WTC11 (cell line): ENCODE data around the gene NOC3L. TPM values are rescaled to one million over a fixed set of nuclear protein-coding genes. Genes with fewer than 3 reads are reported as not detected.

Experiments used
- ESRRA ChIP-seq: sonication (generic); formaldehyde crosslinking; IDR thresholded peaks from 2 replicates; pipeline ENCODE4 v1.8.1; 2022; ENCODE audit warnings: mild to moderate bottlenecking, missing genetic modification reagents, borderline replicate concordance
- FOXJ3 ChIP-seq: sonication (generic); formaldehyde crosslinking; IDR thresholded peaks from 2 replicates; pipeline ENCODE4 v1.9.0; 2021; ENCODE audit warnings: missing genetic modification reagents, mild to moderate bottlenecking, borderline replicate concordance
- FOXK1 ChIP-seq: sonication (generic); formaldehyde crosslinking; IDR thresholded peaks from 2 replicates; pipeline ENCODE4 v1.8.0; 2022; ENCODE audit warnings: mild to moderate bottlenecking, moderate library complexity, missing genetic modification reagents
- GABPB1 ChIP-seq: sonication (generic); formaldehyde crosslinking; IDR thresholded peaks from 2 replicates; pipeline ENCODE4 v1.8.1; 2023; ENCODE audit warnings: mild to moderate bottlenecking, missing genetic modification reagents
- GRHL2 ChIP-seq: fragments of 250-450 bp; sonication (Bioruptor Pico); IDR thresholded peaks from 2 replicates; pipeline ENCODE4 v1.8.0; 2022; ENCODE audit warnings: mild to moderate bottlenecking, moderate library complexity; ENCODE audit not compliant: insufficient replicate concordance, severe bottlenecking
- KAT7 ChIP-seq: sonication (generic); formaldehyde crosslinking; IDR thresholded peaks from 2 replicates; pipeline ENCODE4 v1.8.1; 2023; ENCODE audit warnings: missing genetic modification reagents, mild to moderate bottlenecking, borderline replicate concordance
- MXD4 ChIP-seq: fragments of 250-450 bp; sonication (Bioruptor Pico); IDR thresholded peaks from 2 replicates; pipeline ENCODE4 v1.8.0; 2021; ENCODE audit warnings: mild to moderate bottlenecking, moderate library complexity, borderline replicate concordance
- NFATC4 ChIP-seq: fragments of 250-450 bp; sonication (Bioruptor Pico); IDR thresholded peaks from 2 replicates; pipeline ENCODE4 v1.9.0; 2021; ENCODE audit warnings: mild to moderate bottlenecking
- NR1H2 ChIP-seq: sonication (generic); formaldehyde crosslinking; IDR thresholded peaks from 2 replicates; pipeline ENCODE4 v1.9.0; 2021; ENCODE audit warnings: mild to moderate bottlenecking, moderate library complexity, missing genetic modification reagents
- PRRX2 ChIP-seq: fragments of 250-450 bp; sonication (Bioruptor Pico); IDR thresholded peaks from 2 replicates; pipeline ENCODE4 v1.8.0; 2021; ENCODE audit warnings: mild to moderate bottlenecking
- SMAD4 ChIP-seq: sonication (generic); formaldehyde crosslinking; IDR thresholded peaks from 2 replicates; pipeline ENCODE4 v1.8.0; 2022; ENCODE audit warnings: mild to moderate bottlenecking, missing genetic modification reagents
- ZBTB21 ChIP-seq: sonication (generic); formaldehyde crosslinking; IDR thresholded peaks from 2 replicates; pipeline ENCODE4 v1.8.1; 2023; ENCODE audit warnings: mild to moderate bottlenecking, missing genetic modification reagents, borderline replicate concordance
- ZNF121 ChIP-seq: sonication (generic); formaldehyde crosslinking; IDR thresholded peaks from 2 replicates; pipeline ENCODE4 v1.8.0; 2023; ENCODE audit warnings: missing genetic modification reagents
- ZNF138 ChIP-seq: sonication (generic); formaldehyde crosslinking; conservative IDR thresholded peaks from 2 replicates; pipeline ENCODE4 v1.8.1; 2022; ENCODE audit warnings: mild to moderate bottlenecking, moderate library complexity, missing genetic modification reagents
- ZNF416 ChIP-seq: fragments of 250-450 bp; sonication (Bioruptor Pico); IDR thresholded peaks from 2 replicates; pipeline ENCODE4 v1.9.0; 2021; ENCODE audit warnings: mild to moderate bottlenecking, inconsistent platforms
- ZNF423 ChIP-seq: fragments of 250-450 bp; sonication (Bioruptor Pico); IDR thresholded peaks from 2 replicates; pipeline ENCODE4 v2.1.2; 2022; ENCODE audit warnings: mild to moderate bottlenecking, moderate library complexity
- total RNA-seq: library from RNA; stranded (reverse); gene quantifications from 3 replicates; pipeline ENCODE4 v1.2.3, GENCODE V29; 2021
- TF ChIP-seq, protein P1 (sequence below): sonication (generic); formaldehyde crosslinking; IDR thresholded peaks from 2 replicates; pipeline ENCODE4 v1.8.0; 2022; ENCODE audit warnings: mild to moderate bottlenecking, missing genetic modification reagents
- TF ChIP-seq, protein P2 (sequence below): sonication (generic); formaldehyde crosslinking; IDR thresholded peaks from 2 replicates; pipeline ENCODE4 v1.8.0; 2022; ENCODE audit warnings: mild to moderate bottlenecking, missing genetic modification reagents
- TF ChIP-seq, protein P3 (sequence below): sonication (generic); formaldehyde crosslinking; IDR thresholded peaks from 2 replicates; pipeline ENCODE4 v1.8.1; 2022; ENCODE audit warnings: mild to moderate bottlenecking, moderate library complexity, missing genetic modification reagents
- TF ChIP-seq, protein P4 (sequence below): fragments of 250-450 bp; sonication (Bioruptor Pico); IDR thresholded peaks from 2 replicates; pipeline ENCODE4 v1.9.0; 2021; ENCODE audit warnings: moderate library complexity, mild to moderate bottlenecking, inconsistent platforms, borderline replicate concordance
- TF ChIP-seq, protein P5 (sequence below): sonication (generic); formaldehyde crosslinking; IDR thresholded peaks from 2 replicates; pipeline ENCODE4 v1.8.0; 2023; ENCODE audit warnings: missing genetic modification reagents, mild to moderate bottlenecking, borderline replicate concordance
- TF ChIP-seq, protein P6 (sequence below): sonication (generic); formaldehyde crosslinking; IDR thresholded peaks from 2 replicates; pipeline ENCODE4 v1.8.1; 2023; ENCODE audit warnings: mild to moderate bottlenecking, moderate library complexity, missing genetic modification reagents
- TF ChIP-seq, protein P7 (sequence below): fragments of 250-450 bp; sonication (Bioruptor Pico); IDR thresholded peaks from 2 replicates; pipeline ENCODE4 v2.1.2; 2022; ENCODE audit warnings: mild to moderate bottlenecking, moderate library complexity
- TF ChIP-seq, protein P8 (sequence below): fragments of 250-450 bp; sonication (Bioruptor Pico); IDR thresholded peaks from 2 replicates; pipeline ENCODE4 v1.8.0; 2021; ENCODE audit warnings: mild to moderate bottlenecking

Gene NOC3L
- total RNA-seq, 1 experiment from 2014 or later: 26.1 TPM

DNA sequence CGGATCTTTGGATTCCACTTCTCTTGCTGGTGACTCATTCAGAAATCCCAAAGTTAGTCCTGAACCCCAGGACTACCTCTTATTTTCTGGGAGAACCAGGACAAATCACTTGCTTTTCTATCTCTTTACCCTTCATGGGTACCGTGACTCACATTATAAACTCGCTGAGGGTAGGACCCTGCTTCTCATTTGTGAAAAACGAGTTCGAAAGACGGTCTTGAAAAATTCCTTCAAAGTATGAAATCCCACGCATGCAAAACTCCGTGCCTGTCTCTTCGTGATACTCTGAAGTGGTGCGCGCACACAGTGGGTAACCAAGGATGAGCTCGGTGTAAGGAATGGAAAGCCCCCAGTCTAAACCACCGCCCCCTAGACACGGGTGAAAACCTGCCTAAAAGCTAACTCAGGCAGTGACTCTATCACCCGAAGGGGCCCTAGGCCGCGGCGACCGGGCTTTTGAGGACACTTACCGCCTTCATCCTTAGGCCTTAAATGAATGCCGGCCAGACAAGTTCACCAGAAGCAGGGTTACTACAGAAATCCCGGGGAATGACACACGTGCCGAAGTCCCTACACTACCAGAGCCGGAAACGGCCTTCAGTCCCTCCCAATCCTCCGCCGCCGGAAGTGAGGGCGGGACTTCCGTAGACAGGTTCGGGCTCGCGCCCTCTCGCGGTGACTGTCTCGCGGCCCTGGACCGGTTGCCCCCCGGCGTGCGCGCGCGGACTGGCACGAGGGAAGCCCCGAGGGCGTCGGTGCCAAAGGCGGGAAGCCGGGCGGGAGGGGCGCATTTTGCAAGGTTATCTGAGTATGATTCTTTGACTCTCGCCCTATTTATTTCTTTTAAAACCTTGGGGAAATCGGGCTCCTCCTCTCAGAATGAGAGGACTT is at the start of gene NOC3L (continued):
- TF ChIP-seq, protein P1, sequence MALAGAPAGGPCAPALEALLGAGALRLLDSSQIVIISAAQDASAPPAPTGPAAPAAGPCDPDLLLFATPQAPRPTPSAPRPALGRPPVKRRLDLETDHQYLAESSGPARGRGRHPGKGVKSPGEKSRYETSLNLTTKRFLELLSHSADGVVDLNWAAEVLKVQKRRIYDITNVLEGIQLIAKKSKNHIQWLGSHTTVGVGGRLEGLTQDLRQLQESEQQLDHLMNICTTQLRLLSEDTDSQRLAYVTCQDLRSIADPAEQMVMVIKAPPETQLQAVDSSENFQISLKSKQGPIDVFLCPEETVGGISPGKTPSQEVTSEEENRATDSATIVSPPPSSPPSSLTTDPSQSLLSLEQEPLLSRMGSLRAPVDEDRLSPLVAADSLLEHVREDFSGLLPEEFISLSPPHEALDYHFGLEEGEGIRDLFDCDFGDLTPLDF: peak; percentile 96
- no peak for TF ChIP-seq MXD4 (CRISPR knock-in tag)
- peak; percentile 97; the same call in 1 of the 2 replicates for TF ChIP-seq ESRRA (CRISPR knock-in tag)
- peak; percentile 95; the same call in 1 of the 2 replicates for TF ChIP-seq ZNF138 (CRISPR knock-in tag)
- TF ChIP-seq, protein P2, sequence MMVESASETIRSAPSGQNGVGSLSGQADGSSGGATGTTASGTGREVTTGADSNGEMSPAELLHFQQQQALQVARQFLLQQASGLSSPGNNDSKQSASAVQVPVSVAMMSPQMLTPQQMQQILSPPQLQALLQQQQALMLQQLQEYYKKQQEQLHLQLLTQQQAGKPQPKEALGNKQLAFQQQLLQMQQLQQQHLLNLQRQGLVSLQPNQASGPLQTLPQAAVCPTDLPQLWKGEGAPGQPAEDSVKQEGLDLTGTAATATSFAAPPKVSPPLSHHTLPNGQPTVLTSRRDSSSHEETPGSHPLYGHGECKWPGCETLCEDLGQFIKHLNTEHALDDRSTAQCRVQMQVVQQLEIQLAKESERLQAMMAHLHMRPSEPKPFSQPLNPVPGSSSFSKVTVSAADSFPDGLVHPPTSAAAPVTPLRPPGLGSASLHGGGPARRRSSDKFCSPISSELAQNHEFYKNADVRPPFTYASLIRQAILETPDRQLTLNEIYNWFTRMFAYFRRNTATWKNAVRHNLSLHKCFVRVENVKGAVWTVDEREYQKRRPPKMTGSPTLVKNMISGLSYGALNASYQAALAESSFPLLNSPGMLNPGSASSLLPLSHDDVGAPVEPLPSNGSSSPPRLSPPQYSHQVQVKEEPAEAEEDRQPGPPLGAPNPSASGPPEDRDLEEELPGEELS: peak; percentile 98
- no peak for TF ChIP-seq GRHL2
- peak; percentile 96 for TF ChIP-seq FOXK1
- TF ChIP-seq FOXJ3 (CRISPR knock-in tag): no peak
- peak; percentile 93 for TF ChIP-seq GABPB1
- TF ChIP-seq ZNF423 (CRISPR knock-in tag): no peak
- TF ChIP-seq, protein P3, sequence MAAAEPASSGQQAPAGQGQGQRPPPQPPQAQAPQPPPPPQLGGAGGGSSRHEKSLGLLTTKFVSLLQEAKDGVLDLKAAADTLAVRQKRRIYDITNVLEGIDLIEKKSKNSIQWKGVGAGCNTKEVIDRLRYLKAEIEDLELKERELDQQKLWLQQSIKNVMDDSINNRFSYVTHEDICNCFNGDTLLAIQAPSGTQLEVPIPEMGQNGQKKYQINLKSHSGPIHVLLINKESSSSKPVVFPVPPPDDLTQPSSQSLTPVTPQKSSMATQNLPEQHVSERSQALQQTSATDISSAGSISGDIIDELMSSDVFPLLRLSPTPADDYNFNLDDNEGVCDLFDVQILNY (CRISPR knock-in tag): peak; percentile 98
- TF ChIP-seq, protein P4, sequence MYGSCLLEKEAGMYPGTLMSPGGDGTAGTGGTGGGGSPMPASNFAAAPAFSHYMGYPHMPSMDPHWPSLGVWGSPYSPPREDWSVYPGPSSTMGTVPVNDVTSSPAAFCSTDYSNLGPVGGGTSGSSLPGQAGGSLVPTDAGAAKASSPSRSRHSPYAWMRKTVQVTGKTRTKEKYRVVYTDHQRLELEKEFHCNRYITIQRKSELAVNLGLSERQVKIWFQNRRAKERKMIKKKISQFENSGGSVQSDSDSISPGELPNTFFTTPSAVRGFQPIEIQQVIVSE (CRISPR knock-in tag): no peak
- TF ChIP-seq, protein P5, sequence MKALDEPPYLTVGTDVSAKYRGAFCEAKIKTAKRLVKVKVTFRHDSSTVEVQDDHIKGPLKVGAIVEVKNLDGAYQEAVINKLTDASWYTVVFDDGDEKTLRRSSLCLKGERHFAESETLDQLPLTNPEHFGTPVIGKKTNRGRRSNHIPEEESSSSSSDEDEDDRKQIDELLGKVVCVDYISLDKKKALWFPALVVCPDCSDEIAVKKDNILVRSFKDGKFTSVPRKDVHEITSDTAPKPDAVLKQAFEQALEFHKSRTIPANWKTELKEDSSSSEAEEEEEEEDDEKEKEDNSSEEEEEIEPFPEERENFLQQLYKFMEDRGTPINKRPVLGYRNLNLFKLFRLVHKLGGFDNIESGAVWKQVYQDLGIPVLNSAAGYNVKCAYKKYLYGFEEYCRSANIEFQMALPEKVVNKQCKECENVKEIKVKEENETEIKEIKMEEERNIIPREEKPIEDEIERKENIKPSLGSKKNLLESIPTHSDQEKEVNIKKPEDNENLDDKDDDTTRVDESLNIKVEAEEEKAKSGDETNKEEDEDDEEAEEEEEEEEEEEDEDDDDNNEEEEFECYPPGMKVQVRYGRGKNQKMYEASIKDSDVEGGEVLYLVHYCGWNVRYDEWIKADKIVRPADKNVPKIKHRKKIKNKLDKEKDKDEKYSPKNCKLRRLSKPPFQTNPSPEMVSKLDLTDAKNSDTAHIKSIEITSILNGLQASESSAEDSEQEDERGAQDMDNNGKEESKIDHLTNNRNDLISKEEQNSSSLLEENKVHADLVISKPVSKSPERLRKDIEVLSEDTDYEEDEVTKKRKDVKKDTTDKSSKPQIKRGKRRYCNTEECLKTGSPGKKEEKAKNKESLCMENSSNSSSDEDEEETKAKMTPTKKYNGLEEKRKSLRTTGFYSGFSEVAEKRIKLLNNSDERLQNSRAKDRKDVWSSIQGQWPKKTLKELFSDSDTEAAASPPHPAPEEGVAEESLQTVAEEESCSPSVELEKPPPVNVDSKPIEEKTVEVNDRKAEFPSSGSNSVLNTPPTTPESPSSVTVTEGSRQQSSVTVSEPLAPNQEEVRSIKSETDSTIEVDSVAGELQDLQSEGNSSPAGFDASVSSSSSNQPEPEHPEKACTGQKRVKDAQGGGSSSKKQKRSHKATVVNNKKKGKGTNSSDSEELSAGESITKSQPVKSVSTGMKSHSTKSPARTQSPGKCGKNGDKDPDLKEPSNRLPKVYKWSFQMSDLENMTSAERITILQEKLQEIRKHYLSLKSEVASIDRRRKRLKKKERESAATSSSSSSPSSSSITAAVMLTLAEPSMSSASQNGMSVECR (CRISPR knock-in tag): peak; percentile 99
- no peak for TF ChIP-seq ZNF416
- peak; percentile 93 for TF ChIP-seq ZBTB21 (CRISPR knock-in tag)
- TF ChIP-seq PRRX2 (CRISPR knock-in tag): no peak
- TF ChIP-seq, protein P6, sequence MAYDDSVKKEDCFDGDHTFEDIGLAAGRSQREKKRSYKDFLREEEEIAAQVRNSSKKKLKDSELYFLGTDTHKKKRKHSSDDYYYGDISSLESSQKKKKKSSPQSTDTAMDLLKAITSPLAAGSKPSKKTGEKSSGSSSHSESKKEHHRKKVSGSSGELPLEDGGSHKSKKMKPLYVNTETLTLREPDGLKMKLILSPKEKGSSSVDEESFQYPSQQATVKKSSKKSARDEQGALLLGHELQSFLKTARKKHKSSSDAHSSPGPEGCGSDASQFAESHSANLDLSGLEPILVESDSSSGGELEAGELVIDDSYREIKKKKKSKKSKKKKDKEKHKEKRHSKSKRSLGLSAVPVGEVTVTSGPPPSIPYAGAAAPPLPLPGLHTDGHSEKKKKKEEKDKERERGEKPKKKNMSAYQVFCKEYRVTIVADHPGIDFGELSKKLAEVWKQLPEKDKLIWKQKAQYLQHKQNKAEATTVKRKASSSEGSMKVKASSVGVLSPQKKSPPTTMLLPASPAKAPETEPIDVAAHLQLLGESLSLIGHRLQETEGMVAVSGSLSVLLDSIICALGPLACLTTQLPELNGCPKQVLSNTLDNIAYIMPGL (CRISPR knock-in tag): peak; percentile 89; the same call in 1 of the 2 replicates
- TF ChIP-seq NFATC4 (CRISPR knock-in tag): no peak
- peak; percentile 89 for TF ChIP-seq SMAD4 (CRISPR knock-in tag)
- TF ChIP-seq ZNF121: peak; percentile 64; the same call in 1 of the 2 replicates
- TF ChIP-seq, protein P7, sequence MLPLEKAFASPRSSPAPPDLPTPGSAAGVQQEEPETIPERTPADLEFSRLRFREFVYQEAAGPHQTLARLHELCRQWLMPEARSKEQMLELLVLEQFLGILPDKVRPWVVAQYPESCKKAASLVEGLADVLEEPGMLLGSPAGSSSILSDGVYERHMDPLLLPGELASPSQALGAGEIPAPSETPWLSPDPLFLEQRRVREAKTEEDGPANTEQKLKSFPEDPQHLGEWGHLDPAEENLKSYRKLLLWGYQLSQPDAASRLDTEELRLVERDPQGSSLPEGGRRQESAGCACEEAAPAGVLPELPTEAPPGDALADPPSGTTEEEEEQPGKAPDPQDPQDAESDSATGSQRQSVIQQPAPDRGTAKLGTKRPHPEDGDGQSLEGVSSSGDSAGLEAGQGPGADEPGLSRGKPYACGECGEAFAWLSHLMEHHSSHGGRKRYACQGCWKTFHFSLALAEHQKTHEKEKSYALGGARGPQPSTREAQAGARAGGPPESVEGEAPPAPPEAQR: no peak
- peak; percentile 99 for TF ChIP-seq KAT7 (CRISPR knock-in tag)
- TF ChIP-seq, protein P8, sequence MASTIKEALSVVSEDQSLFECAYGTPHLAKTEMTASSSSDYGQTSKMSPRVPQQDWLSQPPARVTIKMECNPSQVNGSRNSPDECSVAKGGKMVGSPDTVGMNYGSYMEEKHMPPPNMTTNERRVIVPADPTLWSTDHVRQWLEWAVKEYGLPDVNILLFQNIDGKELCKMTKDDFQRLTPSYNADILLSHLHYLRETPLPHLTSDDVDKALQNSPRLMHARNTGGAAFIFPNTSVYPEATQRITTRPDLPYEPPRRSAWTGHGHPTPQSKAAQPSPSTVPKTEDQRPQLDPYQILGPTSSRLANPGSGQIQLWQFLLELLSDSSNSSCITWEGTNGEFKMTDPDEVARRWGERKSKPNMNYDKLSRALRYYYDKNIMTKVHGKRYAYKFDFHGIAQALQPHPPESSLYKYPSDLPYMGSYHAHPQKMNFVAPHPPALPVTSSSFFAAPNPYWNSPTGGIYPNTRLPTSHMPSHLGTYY: no peak
- peak; percentile 69; the same call in 1 of the 2 replicates for TF ChIP-seq NR1H2
